ENCODE results near the gene NAV3. TPM values are rescaled to one million over a fixed set of nuclear protein-coding genes. Genes with fewer than 3 reads are reported as not detected.

Gene NAV3
- total and polyA plus RNA-seq, 2 donors (not counting 1 experiment from before 2014, with no cell fraction given) = not detected

DNA sequence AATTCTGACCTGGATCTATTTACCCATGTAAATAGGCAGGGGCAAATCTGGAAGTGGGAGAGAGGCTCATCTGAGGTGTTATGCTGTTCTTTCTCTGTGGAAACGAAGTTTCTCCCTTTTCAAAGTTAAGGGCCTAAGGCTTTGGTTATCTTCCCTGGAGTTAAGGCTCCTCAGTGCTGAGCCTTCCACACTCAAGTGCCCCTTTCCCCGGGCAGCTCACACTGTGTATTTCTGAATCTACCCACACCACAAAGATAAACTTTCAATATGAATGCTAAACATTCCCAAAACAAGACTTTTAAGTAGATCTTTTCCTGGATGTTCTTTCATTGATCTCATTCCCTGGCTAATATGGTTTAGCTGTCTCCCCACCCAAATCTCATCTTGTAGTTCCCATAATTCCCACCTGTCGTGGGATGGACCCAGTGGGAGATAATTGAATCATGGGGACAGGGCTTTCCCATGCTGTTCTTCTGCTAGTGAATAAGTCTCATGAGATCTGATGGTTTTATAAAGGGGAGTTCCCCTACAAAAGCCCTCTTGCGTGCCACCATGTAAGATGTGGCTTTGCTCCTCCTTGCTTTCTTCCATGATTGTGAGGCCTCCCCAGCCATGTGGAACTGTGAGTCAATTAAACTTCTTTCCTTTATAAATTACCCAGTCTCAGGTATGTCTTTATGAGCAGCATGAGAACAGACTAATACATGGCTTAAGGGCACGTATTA, 251.1 kb downstream of the NAV3 start:
- no peak overlapping the region for H3K4me2 ChIP-seq (replicated peaks; ENCODE audit: low read depth, low read length, poor library complexity, severe bottlenecking)
- H3K9ac ChIP-seq (ENCODE audit: low read length) = no peak overlapping the region
- POLR2A ChIA-PET = no interaction called here
- H3K79me2 ChIP-seq (ENCODE audit: control insufficient read depth, insufficient read depth, low read length) = no peaks in the 10 kb centered on the region
- H3K4me3 Mint-ChIP-seq = no peak overlapping the region
- no peaks in the 10 kb centered on the region for H3K27me3 ChIP-seq (replicated peaks in 1 of 4; ENCODE audit: control extremely low read depth in 1 of 4, control insufficient read depth in 3 of 4, insufficient read depth in 4 of 4, low read length in 3 of 4)
- DNase-seq = no peak
- no peaks in the 10 kb centered on the region for H3K27me3 Mint-ChIP-seq
- no peak overlapping the region for H3K27ac Mint-ChIP-seq
- H3K36me3 ChIP-seq (replicated peaks in 1 of 2; ENCODE audit: control extremely low read depth in 1 of 2, control insufficient read depth in 1 of 2, extremely low read depth in 1 of 2, insufficient read depth in 2 of 2, low read length in 1 of 2) = no peaks in the 10 kb centered on the region
- WGBS (ENCODE audit: insufficient coverage) = 76% methylated on average over 2 of the region's 5 CpGs
- H3K4me3 ChIP-seq (ENCODE audit: control extremely low read depth in 1 of 5, extremely low read depth in 1 of 5, insufficient read depth in 1 of 5, low read depth in 2 of 5, low read length in 4 of 5) = no peak overlapping the region
- TF ChIP-seq EZH2 (IDR thresholded peaks at IDR 0.05; ENCODE audit: borderline replicate concordance, insufficient read depth, low read depth, low read length, poor library complexity, severe bottlenecking) = no peak
- TF ChIP-seq, protein P1, sequence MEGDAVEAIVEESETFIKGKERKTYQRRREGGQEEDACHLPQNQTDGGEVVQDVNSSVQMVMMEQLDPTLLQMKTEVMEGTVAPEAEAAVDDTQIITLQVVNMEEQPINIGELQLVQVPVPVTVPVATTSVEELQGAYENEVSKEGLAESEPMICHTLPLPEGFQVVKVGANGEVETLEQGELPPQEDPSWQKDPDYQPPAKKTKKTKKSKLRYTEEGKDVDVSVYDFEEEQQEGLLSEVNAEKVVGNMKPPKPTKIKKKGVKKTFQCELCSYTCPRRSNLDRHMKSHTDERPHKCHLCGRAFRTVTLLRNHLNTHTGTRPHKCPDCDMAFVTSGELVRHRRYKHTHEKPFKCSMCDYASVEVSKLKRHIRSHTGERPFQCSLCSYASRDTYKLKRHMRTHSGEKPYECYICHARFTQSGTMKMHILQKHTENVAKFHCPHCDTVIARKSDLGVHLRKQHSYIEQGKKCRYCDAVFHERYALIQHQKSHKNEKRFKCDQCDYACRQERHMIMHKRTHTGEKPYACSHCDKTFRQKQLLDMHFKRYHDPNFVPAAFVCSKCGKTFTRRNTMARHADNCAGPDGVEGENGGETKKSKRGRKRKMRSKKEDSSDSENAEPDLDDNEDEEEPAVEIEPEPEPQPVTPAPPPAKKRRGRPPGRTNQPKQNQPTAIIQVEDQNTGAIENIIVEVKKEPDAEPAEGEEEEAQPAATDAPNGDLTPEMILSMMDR (IDR thresholded peaks at IDR 0.05) = no peak
- no peak overlapping the region for H3K27ac ChIP-seq (ENCODE audit: low read length in 2 of 2)
- no peak overlapping the region for H2AFZ ChIP-seq (ENCODE audit: insufficient read depth, low read depth, low read length, poor library complexity, severe bottlenecking)
- H4K20me1 ChIP-seq (ENCODE audit: control insufficient read depth, insufficient read depth, low read length, poor library complexity, severe bottlenecking) = no peaks in the 10 kb centered on the region
- no peak for ATAC-seq (ENCODE audit: low read depth)
- CTCF ChIA-PET = no interaction called here
- no peaks in the 10 kb centered on the region for H3K9me3 ChIP-seq (ENCODE audit: control extremely low read depth in 1 of 3, control insufficient read depth in 2 of 3, insufficient read depth in 1 of 3, low read length in 2 of 3)
- peaks cover 3% of the 10 kb centered on the region for H3K9me3 Mint-ChIP-seq (ENCODE audit: insufficient read depth)
- no peaks in the 10 kb centered on the region for H3K4me1 ChIP-seq (ENCODE audit: control insufficient read depth in 2 of 2, insufficient read depth in 2 of 2, low read length in 2 of 2)
- intact Hi-C loops (cut with micrococcal nuclease) = no loop called here
- no peaks in the 10 kb centered on the region for H3K4me1 Mint-ChIP-seq

DNA sequence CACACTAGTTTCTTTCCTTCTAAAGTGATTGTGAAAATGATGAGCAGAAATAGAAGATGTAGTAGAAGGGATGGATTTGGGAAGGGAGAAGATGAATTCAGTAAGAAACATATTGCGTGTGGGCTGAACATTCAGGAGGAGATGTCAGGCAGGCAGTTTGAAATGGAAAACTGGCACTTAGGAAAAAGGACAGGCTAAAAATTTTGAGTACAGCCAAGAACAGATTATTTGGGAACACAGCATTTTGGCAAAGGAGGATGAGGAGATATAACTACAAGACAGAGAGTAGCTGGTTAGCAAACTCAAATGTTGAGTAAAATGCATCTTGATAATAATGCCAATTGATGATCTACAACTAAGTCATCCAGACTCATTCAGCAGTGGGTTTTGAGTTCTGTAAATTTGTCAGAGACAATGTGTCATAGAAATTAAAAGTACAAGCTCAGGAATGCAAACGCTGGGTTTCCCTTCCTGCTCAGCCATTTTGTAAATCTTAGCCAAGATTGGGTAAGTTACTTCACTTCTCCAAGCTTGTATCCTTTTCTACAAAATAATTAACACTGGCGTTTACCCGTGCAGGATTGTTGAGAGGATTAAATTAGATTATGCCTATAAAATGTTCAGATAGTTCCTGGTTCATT, 255.0 kb downstream of the NAV3 start:
- WGBS (ENCODE audit: insufficient coverage) = 94% methylated on average over 1 of the region's 4 CpGs
- Mint-ChIP-seq H3K27ac (no peak overlapping the region), H3K4me1 (no peaks in the 10 kb centered on the region), H3K4me3 (no peak overlapping the region), H3K9me3 (ENCODE audit: insufficient read depth) (peaks cover 3% of the 10 kb centered on the region), H3K27me3 (no peaks in the 10 kb centered on the region)
- H3K36me3 ChIP-seq (replicated peaks in 1 of 2; ENCODE audit: control extremely low read depth in 1 of 2, control insufficient read depth in 1 of 2, extremely low read depth in 1 of 2, insufficient read depth in 2 of 2, low read length in 1 of 2) = no peaks in the 10 kb centered on the region
- no peaks in the 10 kb centered on the region for H3K79me2 ChIP-seq (ENCODE audit: control insufficient read depth, insufficient read depth, low read length)
- H3K4me1 ChIP-seq (ENCODE audit: control insufficient read depth in 2 of 2, insufficient read depth in 2 of 2, low read length in 2 of 2) = no peaks in the 10 kb centered on the region
- no peak overlapping the region for H3K27ac ChIP-seq (ENCODE audit: low read length in 2 of 2)
- DNase-seq = no peak
- TF ChIP-seq, protein P1 (IDR thresholded peaks at IDR 0.05) = no peak
- TF ChIP-seq EZH2 (IDR thresholded peaks at IDR 0.05; ENCODE audit: borderline replicate concordance, insufficient read depth, low read depth, low read length, poor library complexity, severe bottlenecking) = no peak
- ChIA-PET POLR2A (no interaction called here), CTCF (no interaction called here)
- H2AFZ ChIP-seq (ENCODE audit: insufficient read depth, low read depth, low read length, poor library complexity, severe bottlenecking) = no peak overlapping the region
- no peak overlapping the region for H3K4me3 ChIP-seq (ENCODE audit: control extremely low read depth in 1 of 5, extremely low read depth in 1 of 5, insufficient read depth in 1 of 5, low read depth in 2 of 5, low read length in 4 of 5)
- intact Hi-C loops (cut with micrococcal nuclease) = no loop called here
- H3K9ac ChIP-seq (ENCODE audit: low read length) = no peak overlapping the region
- no peaks in the 10 kb centered on the region for H4K20me1 ChIP-seq (ENCODE audit: control insufficient read depth, insufficient read depth, low read length, poor library complexity, severe bottlenecking)
- H3K4me2 ChIP-seq (replicated peaks; ENCODE audit: low read depth, low read length, poor library complexity, severe bottlenecking) = no peak overlapping the region
- H3K9me3 ChIP-seq (ENCODE audit: control extremely low read depth in 1 of 3, control insufficient read depth in 2 of 3, insufficient read depth in 1 of 3, low read length in 2 of 3) = no peaks in the 10 kb centered on the region
- no peak for ATAC-seq (ENCODE audit: low read depth)
- no peaks in the 10 kb centered on the region for H3K27me3 ChIP-seq (replicated peaks in 1 of 4; ENCODE audit: control extremely low read depth in 1 of 4, control insufficient read depth in 3 of 4, insufficient read depth in 4 of 4, low read length in 3 of 4)
